Activated CD8-positive, alpha-beta memory T cell treated with anti-CD3 and anti-CD28 coated beads, Interleukin-2, amount 50 U/mL, for 1 hour (primary cell): ENCODE data around the gene HIVEP1.

Experiments
- DNase-seq: peaks from one replicate; pipeline ENCODE4 v3.0.0-alpha.2; 2020; ENCODE audit errors: extremely low read depth

Gene HIVEP1

GRCh38 chr6:12116264-12116800 lies 104.2 kb downstream of the HIVEP1 start:
- no peak for DNase-seq

- no peak for DNase-seq
These were observed 104.9 kb downstream of the HIVEP1 start for GRCh38 chr6:12116978-12117377.

GRCh38 chr6:12118607-12119006 lies 106.5 kb downstream of the HIVEP1 start:
- DNase-seq = no peak

- DNase-seq = no peak
These were observed 107.0 kb downstream of the HIVEP1 start for GRCh38 chr6:12119085-12119588.

GRCh38 chr6:12125396-12125795 lies 113.3 kb downstream of the HIVEP1 start:
- DNase-seq = no peak

- DNase-seq = no peak
These were observed 113.9 kb downstream of the HIVEP1 start for GRCh38 chr6:12126051-12126450.

GRCh38 chr6:12129523-12129922 lies 117.4 kb downstream of the HIVEP1 start:
- no peak for DNase-seq

- no peak for DNase-seq
These were observed 120.5 kb downstream of the HIVEP1 start for GRCh38 chr6:12132351-12133222.

- no peak for DNase-seq
These were observed 122.5 kb downstream of the HIVEP1 start for GRCh38 chr6:12134581-12134980.

GRCh38 chr6:12134991-12135390 lies 122.9 kb downstream of the HIVEP1 start:
- no peak for DNase-seq

GRCh38 chr6:12136905-12137304 lies 124.8 kb downstream of the HIVEP1 start:
- no peak for DNase-seq

- no peak for DNase-seq
These were observed 125.4 kb downstream of the HIVEP1 start for GRCh38 chr6:12137480-12137879.

GRCh38 chr6:12138381-12138780 lies 126.3 kb downstream of the HIVEP1 start:
- no peak for DNase-seq

GRCh38 chr6:12138936-12139335 lies 126.8 kb downstream of the HIVEP1 start:
- DNase-seq = no peak

- no peak for DNase-seq
These were observed 135.6 kb downstream of the HIVEP1 start for GRCh38 chr6:12147557-12148316.

GRCh38 chr6:12148317-12148801 lies 136.2 kb downstream of the HIVEP1 start:
- DNase-seq = no peak

- no peak for DNase-seq
These were observed 136.7 kb downstream of the HIVEP1 start for GRCh38 chr6:12148841-12149240.

GRCh38 chr6:12149944-12150510 lies 137.9 kb downstream of the HIVEP1 start:
- DNase-seq = no peak

GRCh38 chr6:12150812-12151432 lies 138.8 kb downstream of the HIVEP1 start:
- DNase-seq = no peak

GRCh38 chr6:12151433-12151820 lies 139.3 kb downstream of the HIVEP1 start:
- DNase-seq = no peak
